Measurements from ENCODE around the gene GLRA3. TPM values are rescaled to one million over a fixed set of nuclear protein-coding genes. Genes with fewer than 3 reads are reported as not detected.

Gene GLRA3
- total and polyA plus RNA-seq, 10 of the 15 experiments (the other 5 are each of a cell fraction or from before 2014, with no cell fraction given): not detected

- Histone ChIP-seq H3K9ac (ENCODE audit: control insufficient read depth, insufficient read depth, low read length) (no peak overlapping the region), H3K4me2 (ENCODE audit: control insufficient read depth, insufficient read depth) (no peak overlapping the region), H3K79me2 (ENCODE audit: control insufficient read depth, insufficient read depth, low read length) (no peaks in the 10 kb centered on the region), H3K4me1 (ENCODE audit: control insufficient read depth, insufficient read depth, low read length) (no peaks in the 10 kb centered on the region), H4K20me1 (ENCODE audit: control insufficient read depth, insufficient read depth) (no peaks in the 10 kb centered on the region), H3K4me3 (no peak overlapping the region), H3K9me3 (replicated peaks; ENCODE audit: control insufficient read depth, insufficient read depth, low read length) (no peaks in the 10 kb centered on the region), H3K27me3 (replicated peaks in 1 of 2; ENCODE audit: control insufficient read depth in 2 of 2, insufficient read depth in 2 of 2, low read length in 1 of 2) (no peaks in the 10 kb centered on the region), H3K36me3 (ENCODE audit: control insufficient read depth in 2 of 2, insufficient read depth in 2 of 2, low read length in 1 of 2) (no peaks in the 10 kb centered on the region), H2AFZ (ENCODE audit: control insufficient read depth, low read depth, low read length) (no peak overlapping the region), H3K27ac (ENCODE audit: control insufficient read depth, insufficient read depth) (no peak overlapping the region)
- POLR2A ChIA-PET: no interaction called here
- ATAC-seq (no peak), FAIRE-seq (no peak), DNase-seq (ENCODE audit: low read depth, low spot score) (no peak)
- RAD21 ChIA-PET (ENCODE audit: unreplicated experiment): no interaction called here
- CTCF ChIA-PET: no interaction called here
- intact Hi-C loops (cut with micrococcal nuclease; ENCODE audit: unreplicated experiment): no loop called here
- TF ChIP-seq ATF7 (IDR thresholded peaks at IDR 0.05; ENCODE audit: low read depth) (no peak), PML (IDR thresholded peaks at IDR 0.05; ENCODE audit: low read length) (no peak), PAX5 (IDR thresholded peaks at IDR 0.05; ENCODE audit: borderline replicate concordance, low read depth, low read length) (no peak), MTA3 (IDR thresholded peaks at IDR 0.05; ENCODE audit: borderline replicate concordance, low read length) (no peak), PAX8 (IDR thresholded peaks at IDR 0.05) (no peak), CTCF (IDR thresholded peaks at IDR 0.05 in 2 of 3, conservative IDR thresholded peaks at IDR 0.05 in 1 of 3; ENCODE audit: control insufficient read depth in 2 of 3, extremely low read depth in 1 of 3, insufficient read depth in 1 of 3, low read depth in 3 of 3, low read length in 3 of 3) (no peak), RAD21 (IDR thresholded peaks at IDR 0.05; ENCODE audit: insufficient read depth, low read depth, low read length) (no peak)
- TF ChIP-seq, protein P1, sequence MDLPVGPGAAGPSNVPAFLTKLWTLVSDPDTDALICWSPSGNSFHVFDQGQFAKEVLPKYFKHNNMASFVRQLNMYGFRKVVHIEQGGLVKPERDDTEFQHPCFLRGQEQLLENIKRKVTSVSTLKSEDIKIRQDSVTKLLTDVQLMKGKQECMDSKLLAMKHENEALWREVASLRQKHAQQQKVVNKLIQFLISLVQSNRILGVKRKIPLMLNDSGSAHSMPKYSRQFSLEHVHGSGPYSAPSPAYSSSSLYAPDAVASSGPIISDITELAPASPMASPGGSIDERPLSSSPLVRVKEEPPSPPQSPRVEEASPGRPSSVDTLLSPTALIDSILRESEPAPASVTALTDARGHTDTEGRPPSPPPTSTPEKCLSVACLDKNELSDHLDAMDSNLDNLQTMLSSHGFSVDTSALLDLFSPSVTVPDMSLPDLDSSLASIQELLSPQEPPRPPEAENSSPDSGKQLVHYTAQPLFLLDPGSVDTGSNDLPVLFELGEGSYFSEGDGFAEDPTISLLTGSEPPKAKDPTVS (IDR thresholded peaks at IDR 0.05; ENCODE audit: low read depth, low read length): no peak
- WGBS (ENCODE audit: insufficient coverage, insufficient replicate concordance, low lambda C conversion rate, missing lambda C conversion rate): 21% methylated on average over 4 of the region's 4 CpGs
- no TSS peak for BruUV-seq (replicated peaks)
- SMC1A ChIA-PET (ENCODE audit: uncharacterized antibody, unreplicated experiment): interaction anchor here (0.7 kb wide), 1 partner anchor 34 kb away, joined by 3 read pairs; no protein-coding TSS in a partner anchor
- in situ Hi-C loops (cut with MboI): no loop called here
These were observed 233.7 kb downstream of the GLRA3 start for GRCh38 chr4:174595141-174595929.
